Upper lobe of left lung (tissue), 6 donors: ENCODE results near the gene NR0B2. TPM values are rescaled to one million over a fixed set of nuclear protein-coding genes. Genes with fewer than 3 reads are reported as not detected.

Source experiments
- ATAC-seq, 2 donors: fragments of 200-7000 bp; cut with Tn5 transposase; one replicate each; pipeline ENCODE4 v1.9.1; 2022; ENCODE audit warnings: mild to moderate bottlenecking in 2 of 2, moderate library complexity in 2 of 2; ENCODE audit not compliant: low FRiP score in 2 of 2
- DNase-seq, 2 donors: peaks; one replicate each; pipeline ENCODE4 v3.0.0-alpha.2; 2019 to 2020
- H3K27ac ChIP-seq, 4 donors: fragments of 200-600 bp; sonication (generic); one replicate each; pipeline ENCODE4 v1.5.1; 2016 to 2019
- H3K27me3 ChIP-seq, 4 donors: fragments of 200-600 bp; sonication (generic); one replicate each; pipeline ENCODE4 v1.5.1; 2017 to 2019
- H3K36me3 ChIP-seq, 4 donors: fragments of 200-600 bp; sonication (generic); one replicate each; pipeline ENCODE4 v1.5.1; 2016 to 2019
- H3K4me1 ChIP-seq, 4 donors: fragments of 200-600 bp; sonication (generic); one replicate each; pipeline ENCODE4 v1.5.1; 2018 to 2019
- H3K4me3 ChIP-seq, 4 donors: fragments of 200-600 bp; sonication (generic); one replicate each; pipeline ENCODE4 v1.5.1; 2017 to 2019; ENCODE audit warnings: mild to moderate bottlenecking in 2 of 4, moderate library complexity in 1 of 4
- H3K9me3 ChIP-seq, 4 donors: fragments of 200-600 bp; sonication (generic); one replicate each; pipeline ENCODE4 v1.5.1; 2018 to 2019
- EP300 ChIP-seq, 4 donors: sonication (generic); formaldehyde crosslinking; IDR thresholded peaks; one replicate each; pipeline ENCODE4 v1.5.1; 2017; ENCODE audit warnings: antibody characterized with exemption in 4 of 4, control low read depth in 2 of 4
- POLR2A ChIP-seq, 4 donors: fragments of 450-650 bp; IDR thresholded peaks; one replicate each; pipeline ENCODE4 v1.5.1; 2016 to 2017; ENCODE audit warnings: antibody characterized with exemption in 4 of 4, mild to moderate bottlenecking in 2 of 4
- POLR2AphosphoS5 ChIP-seq, 2 donors: sonication (generic); formaldehyde crosslinking; IDR thresholded peaks; one replicate each; pipeline ENCODE4 v1.5.1; 2017; ENCODE audit warnings: antibody characterized with exemption in 2 of 2
- WGBS, 2 donors: methylation state at CpG; one replicate each; pipeline ENCODE4 v1.1.5; 2017 to 2018; 5-methylcytosine and 5-hydroxymethylcytosine counted together
- total RNA-seq, 6 donors: library from RNA; depleted of rRNA in 4 of 6; stranded (reverse); fragments of >200 nt in 4 of 6; gene quantifications; one replicate each; pipeline versions ENCODE4 v1.1.0 to v1.2.1, GENCODE V29; 2016 to 2021
- TF ChIP-seq, protein P1 (sequence below), 6 experiments: fragments of 450-650 bp in 4 of 6; fragments of 200-600 bp in 2 of 6; sonication (generic) in 2 of 6; IDR thresholded peaks; one replicate each; pipeline ENCODE4 v1.5.1; 2016 to 2019; ENCODE audit warnings: antibody characterized with exemption in 6 of 6
- donor health status: DM: no; HTN: no; CAD: no; lungs with moderate emphysema.
- donor health status: DM: no; HTN: yes; CAD: no; lungs with severe emphysema.

NR0B2 gene
- total RNA-seq, 6 donors from 2014 or later: 0.89 to 8.8 (median 2.4) TPM; not detected in 1

DNA sequence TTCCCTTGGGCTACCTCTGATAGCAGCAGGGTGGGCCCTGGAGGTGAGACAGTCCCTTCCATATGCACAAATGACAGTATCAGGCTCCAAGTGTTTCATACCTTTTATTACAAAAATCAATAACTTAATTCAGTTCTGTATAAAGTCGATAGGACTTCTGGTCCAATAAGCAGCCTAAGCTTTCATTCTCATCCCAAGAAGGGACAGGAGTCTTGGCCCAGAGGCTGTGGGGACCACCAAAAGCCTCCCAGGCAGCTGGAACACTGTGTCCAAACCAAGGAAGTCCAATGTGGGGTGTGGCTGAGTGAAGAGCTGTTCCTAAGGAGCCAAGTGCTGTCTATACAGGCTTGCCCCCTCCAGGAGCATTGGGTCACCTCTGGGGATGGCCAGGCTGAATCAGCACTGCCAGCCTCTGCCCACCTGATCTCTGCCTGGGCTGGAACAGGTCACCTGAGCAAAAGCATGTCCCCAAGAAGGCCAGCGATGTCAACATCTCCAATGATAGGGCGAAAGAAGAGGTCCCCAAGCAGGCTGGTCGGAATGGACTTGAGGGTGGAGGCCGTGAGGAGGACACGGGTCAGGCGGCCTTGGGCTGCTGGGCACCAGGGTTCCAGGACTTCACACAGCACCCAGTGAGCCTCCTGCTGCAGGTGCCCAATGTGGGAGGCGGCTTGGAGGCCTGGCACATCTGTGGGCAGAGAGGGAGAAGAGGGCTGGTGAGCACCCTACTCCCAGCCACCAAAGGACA is 2.2 kb downstream of the NR0B2 start:
- ATAC-seq: no peak

DNA sequence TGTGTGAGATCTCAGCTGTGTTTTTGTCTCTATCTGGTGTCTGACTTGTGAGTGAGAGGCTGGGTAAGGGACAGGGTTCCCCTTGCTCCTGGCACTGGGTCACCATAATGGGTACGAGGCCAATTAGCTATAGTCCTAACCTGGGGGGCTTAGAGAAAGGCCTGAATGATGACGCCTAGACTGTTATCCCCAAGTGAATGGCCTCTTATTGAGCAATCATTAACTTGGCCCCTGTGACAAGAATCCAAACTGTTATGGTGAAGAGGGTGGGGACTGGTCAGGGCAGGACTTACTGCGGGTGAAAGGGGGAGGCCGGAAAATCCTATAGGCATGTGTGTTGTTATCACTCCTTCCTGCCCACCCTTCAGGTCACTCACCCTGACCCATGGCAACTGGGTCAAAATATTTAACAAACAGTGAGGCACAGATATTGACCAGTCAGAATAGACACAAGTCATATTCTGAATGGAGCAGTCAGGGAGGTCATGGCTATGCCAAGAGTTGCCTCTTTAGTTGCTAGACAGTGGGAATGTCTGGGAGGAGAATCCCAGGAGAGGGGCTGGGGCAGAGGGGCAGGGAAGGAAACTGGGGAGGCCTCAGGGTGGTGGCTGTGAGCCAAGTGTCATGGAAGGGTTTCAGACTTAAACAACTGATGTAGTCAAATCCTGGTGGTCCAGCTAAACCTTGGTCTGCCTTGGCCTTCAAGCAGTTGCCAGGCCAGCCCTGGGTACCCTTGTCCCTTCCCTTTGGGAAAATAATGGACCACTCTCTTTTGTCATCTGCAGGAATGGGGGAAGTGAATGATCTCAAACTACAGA is 3.2 kb downstream of the NR0B2 start:
- Histone ChIP-seq H3K9me3 (no peaks in the 10 kb centered on the region), H3K36me3 (no peaks in the 10 kb centered on the region), H3K4me1 (peaks cover 0 to 31% (median 8%) of the 10 kb centered on the region in 4 donors), H3K4me3 (no peak overlapping the region), H3K27me3 (no peaks in the 10 kb centered on the region), H3K27ac (peak overlapping the region in 1 of 4 donors; percentile 52)
- ATAC-seq (peak in 1 of 2 donors; percentile 16), DNase-seq (peak in 1 of 2 donors; percentile 38)
- 39 to 70% methylated on average over 4 of the region's 4 CpGs for WGBS, 2 donors
- TF ChIP-seq POLR2AphosphoS5 (IDR thresholded peaks at IDR 0.05) (no peak), POLR2A (IDR thresholded peaks at IDR 0.05) (no peak), EP300 (IDR thresholded peaks at IDR 0.05) (no peak)
- TF ChIP-seq, protein P1, sequence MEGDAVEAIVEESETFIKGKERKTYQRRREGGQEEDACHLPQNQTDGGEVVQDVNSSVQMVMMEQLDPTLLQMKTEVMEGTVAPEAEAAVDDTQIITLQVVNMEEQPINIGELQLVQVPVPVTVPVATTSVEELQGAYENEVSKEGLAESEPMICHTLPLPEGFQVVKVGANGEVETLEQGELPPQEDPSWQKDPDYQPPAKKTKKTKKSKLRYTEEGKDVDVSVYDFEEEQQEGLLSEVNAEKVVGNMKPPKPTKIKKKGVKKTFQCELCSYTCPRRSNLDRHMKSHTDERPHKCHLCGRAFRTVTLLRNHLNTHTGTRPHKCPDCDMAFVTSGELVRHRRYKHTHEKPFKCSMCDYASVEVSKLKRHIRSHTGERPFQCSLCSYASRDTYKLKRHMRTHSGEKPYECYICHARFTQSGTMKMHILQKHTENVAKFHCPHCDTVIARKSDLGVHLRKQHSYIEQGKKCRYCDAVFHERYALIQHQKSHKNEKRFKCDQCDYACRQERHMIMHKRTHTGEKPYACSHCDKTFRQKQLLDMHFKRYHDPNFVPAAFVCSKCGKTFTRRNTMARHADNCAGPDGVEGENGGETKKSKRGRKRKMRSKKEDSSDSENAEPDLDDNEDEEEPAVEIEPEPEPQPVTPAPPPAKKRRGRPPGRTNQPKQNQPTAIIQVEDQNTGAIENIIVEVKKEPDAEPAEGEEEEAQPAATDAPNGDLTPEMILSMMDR (IDR thresholded peaks at IDR 0.05): no peak

More for the DNA sequence above, 2.2 kb downstream of the NR0B2 start:
- Histone ChIP-seq H3K9me3 (no peaks in the 10 kb centered on the region), H3K36me3 (no peaks in the 10 kb centered on the region), H3K27ac (peak overlapping the region in 1 of 4 donors; percentile 44), H3K27me3 (no peaks in the 10 kb centered on the region), H3K4me1 (peaks cover 0 to 31% (median 8%) of the 10 kb centered on the region in 4 donors), H3K4me3 (peak overlapping the region in 1 of 4 donors; percentile 5)
- no peak for TF ChIP-seq EP300 (IDR thresholded peaks at IDR 0.05)
- TF ChIP-seq, protein P1 (IDR thresholded peaks at IDR 0.05): no peak
- TF ChIP-seq POLR2AphosphoS5 (IDR thresholded peaks at IDR 0.05): no peak
- DNase-seq: peak in 1 of 2 donors; percentile 73
- WGBS, 2 donors: 84 to 86% methylated on average over 7 to 8 of the region's 8 CpGs

DNA sequence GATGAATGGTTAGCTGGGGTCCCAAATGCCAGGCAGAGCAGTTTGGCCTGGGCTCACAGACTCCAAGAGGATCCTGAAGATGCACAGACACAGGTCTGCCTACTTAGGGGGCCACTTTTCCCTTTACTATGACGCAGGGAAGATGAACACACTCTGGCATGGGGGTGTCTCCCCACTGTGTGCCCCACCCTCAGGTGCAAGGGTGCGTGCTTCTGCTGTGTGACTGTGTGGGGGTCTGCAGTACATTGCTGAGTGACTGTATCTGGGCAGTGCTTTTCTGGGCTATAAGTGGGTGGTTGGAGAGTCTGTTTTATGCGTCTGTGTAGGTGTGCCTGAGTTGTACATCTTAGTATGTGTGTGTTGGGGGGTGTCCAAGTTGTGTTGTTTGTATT is 3.8 kb downstream of the NR0B2 start:
- TF ChIP-seq, protein P1 (IDR thresholded peaks at IDR 0.05): no peak
- TF ChIP-seq EP300 (IDR thresholded peaks at IDR 0.05) (no peak), POLR2A (IDR thresholded peaks at IDR 0.05) (no peak), POLR2AphosphoS5 (IDR thresholded peaks at IDR 0.05) (no peak)
- WGBS, 2 donors: 77% methylated on average over 3 of the region's 3 CpGs; no CpG with 5 or more reads in 1 of the 2 donors
- H3K4me3 ChIP-seq: no peak overlapping the region
- H3K9me3 ChIP-seq: no peaks in the 10 kb centered on the region
- ATAC-seq: no peak
- DNase-seq: no peak
- no peak overlapping the region for H3K27ac ChIP-seq
- H3K36me3 ChIP-seq: no peaks in the 10 kb centered on the region
- H3K27me3 ChIP-seq: no peaks in the 10 kb centered on the region
- peaks cover 0 to 28% (median 8%) of the 10 kb centered on the region in 4 donors for H3K4me1 ChIP-seq

DNA sequence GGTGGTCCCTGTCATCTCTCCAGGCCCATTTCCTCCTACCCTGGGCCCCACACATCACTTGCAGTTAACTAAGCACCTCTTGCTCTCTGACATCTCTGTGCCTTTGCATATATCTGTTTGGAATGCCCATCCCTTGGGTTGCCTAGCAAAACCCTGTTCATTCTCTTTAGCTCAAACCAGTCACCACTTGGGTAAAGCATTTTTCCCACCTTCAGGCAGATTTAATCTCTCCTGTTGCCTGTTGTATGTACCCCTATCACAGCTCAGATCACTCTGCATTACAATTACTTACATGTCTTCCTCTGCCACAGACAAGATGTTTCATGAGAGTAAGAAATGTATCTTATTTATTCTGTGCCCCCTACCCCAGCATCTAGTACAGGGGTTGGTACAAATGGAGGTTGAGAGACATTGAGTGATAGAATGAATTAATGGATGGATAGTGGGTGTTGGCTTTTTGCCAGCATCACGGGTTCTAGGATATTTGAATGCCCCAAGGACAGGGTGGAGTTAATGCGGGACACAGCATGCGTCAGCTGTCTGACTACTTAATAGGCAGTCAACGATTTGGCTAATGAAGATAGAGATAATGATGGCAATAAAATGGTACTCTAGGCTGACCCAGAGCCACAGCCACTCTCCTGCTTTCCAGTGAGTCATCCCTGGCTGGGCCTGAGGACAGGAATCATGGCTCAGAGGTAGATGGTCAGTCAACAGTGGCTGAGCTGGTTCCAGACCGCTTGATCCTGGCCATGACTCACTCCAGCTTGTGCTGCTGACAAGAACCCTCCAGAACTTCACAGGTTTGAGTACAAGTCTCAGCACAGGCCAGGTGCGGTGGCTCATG is 6.5 kb downstream of the NR0B2 start:
- peak in 1 of 2 donors; percentile 77 for DNase-seq

More for the DNA sequence above, 6.5 kb downstream of the NR0B2 start:
- Histone ChIP-seq H3K36me3 (no peaks in the 10 kb centered on the region), H3K9me3 (no peaks in the 10 kb centered on the region), H3K27ac (peak overlapping the region in 1 of 4 donors; percentile 3), H3K4me3 (no peak overlapping the region), H3K4me1 (peaks cover 0 to 20% (median 8%) of the 10 kb centered on the region in 4 donors), H3K27me3 (no peaks in the 10 kb centered on the region)
- ATAC-seq: peak; percentile 60 to 73
- WGBS, 2 donors: 56 to 62% methylated on average over 5 to 6 of the region's 6 CpGs
- TF ChIP-seq, protein P1 (IDR thresholded peaks at IDR 0.05): no peak
- peak in 1 of 2 donors; percentile 10 for TF ChIP-seq POLR2AphosphoS5 (IDR thresholded peaks at IDR 0.05)
